Activated CD8-positive, alpha-beta memory T cell treated with anti-CD3 and anti-CD28 coated beads, Interleukin-2, amount 50 U/mL, for 1 hour (primary cell): ENCODE results near the gene ATAT1.
"Not testable (repeated sequence)": the region's sequence is repeated elsewhere in the genome, so short reads cannot be mapped to it uniquely, and the experiment has no call there.

Experiments used
- DNase-seq: peaks from one replicate; pipeline ENCODE4 v3.0.0-alpha.2; 2020; ENCODE audit errors: extremely low read depth

ATAT1 gene

DNA sequence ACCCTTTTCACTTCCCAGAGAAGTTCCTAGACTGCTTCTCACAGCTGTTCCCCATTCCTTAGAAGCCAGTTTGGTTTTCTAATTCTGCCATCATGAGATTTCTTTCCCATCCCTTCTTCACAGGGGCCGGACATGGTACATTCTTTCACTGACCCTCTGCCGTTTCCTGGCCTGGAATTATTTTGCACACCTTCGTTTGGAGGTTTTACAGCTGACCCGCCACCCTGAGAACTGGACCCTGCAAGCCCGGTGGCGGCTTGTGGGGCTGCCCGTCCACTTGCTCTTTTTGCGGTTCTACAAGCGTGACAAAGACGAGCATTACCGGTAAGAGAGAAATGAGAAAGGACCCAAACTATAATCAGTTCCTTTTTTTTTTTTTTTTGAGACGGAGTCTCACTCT lies 24.5 kb downstream of the ATAT1 start:
- no peak for DNase-seq

DNA sequence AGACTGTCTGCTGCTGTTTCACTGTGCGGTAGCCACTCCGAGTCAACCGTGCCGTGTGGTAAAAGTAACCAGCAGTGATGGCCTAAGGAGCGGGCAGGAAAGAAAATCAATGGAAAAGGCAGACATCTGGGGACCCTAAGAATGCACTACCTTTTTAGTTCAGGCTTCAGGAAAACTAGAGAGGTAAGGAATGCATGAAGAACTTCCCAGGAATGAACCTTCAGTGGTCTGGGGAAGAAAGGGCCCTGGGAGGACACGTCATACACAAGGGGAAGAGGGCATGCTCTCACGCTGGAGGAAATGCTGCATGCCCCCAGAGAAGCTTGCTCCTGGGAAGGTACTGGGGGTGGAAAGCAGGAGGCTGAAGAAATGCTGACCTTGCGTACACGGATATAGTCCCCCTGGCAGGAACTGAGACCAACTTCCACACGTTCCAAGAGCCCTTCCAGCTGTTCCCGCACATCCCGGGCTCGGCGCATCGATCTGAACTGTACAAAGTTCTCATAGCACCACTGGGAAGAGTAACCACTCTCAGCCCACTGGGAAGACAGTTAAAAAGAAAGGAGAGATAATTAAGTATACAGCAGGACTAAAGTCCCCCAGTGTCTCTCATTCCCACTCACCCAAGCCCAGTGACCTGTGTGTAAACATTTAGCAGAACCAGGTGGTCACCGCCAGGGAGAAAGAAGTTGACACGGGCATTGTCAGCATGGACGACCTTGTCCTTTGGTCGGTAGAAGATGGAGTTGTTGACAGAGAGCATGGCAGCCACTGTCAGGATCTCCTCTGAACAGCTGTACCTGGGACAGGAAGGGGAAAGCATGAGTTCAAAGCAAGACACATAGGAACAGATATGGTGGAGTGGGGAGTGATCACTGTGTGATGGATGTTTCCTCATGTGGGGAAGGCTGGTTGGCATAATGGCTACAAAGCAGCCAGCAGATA lies 28.4 kb downstream of the ATAT1 start:
- DNase-seq = no peak

DNA sequence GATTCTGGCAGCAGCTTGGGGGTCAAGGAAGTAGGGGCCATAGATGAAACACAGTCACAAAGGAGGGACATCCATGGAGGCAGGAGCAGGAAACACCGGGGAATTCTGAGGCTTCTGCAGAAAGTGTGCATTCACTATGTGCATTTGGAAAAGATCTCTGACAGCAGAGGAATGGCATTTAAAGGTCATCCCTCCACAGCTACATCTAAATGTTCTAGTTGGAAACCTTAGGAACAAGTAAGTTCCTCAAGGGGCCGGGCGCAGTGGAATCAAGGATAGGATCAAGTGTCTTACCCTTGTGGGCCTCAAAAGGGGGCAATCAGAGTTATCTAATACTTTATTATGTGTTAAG lies 29.0 kb downstream of the ATAT1 start:
- DNase-seq = no peak

DNA sequence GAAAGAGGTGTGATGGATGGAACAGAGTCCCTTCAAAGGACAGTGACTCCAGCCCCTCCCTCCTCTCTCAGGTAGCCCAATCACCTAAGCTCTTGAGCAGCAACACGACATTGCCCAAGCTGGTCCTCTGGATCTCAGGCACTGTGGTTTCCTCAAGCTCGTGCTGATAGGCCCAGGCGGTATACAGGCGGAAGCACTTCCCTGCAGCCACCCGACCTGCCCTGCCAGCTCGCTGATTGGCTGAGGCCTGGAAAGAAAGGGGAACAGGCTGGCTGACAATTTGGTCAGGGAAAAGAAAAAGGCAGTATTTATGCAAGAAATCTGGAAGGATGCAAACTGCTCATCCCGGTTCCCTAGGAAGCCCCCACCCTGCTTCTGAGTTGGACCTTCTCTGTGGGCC lies 29.8 kb downstream of the ATAT1 start:
- no peak for DNase-seq

DNA sequence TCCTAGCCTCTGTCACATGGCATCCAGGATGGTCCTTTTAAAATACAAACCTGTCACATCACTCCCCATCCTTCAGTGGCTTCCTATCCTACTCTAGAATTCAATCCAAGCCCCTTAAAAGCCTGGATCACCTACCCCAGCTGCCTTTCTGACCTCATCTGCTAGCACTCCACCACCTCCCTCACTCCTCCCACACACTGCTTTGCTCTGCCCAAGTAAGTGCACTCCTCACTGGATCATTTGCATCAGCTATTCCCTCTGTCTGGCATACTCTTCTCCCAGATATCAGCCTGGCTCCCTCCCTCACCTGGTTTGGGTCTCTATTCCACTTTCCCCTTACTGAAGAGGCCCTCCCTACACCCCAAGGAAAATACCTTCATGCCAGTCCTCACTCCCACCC lies 30.8 kb downstream of the ATAT1 start:
- no peak for DNase-seq

DNA sequence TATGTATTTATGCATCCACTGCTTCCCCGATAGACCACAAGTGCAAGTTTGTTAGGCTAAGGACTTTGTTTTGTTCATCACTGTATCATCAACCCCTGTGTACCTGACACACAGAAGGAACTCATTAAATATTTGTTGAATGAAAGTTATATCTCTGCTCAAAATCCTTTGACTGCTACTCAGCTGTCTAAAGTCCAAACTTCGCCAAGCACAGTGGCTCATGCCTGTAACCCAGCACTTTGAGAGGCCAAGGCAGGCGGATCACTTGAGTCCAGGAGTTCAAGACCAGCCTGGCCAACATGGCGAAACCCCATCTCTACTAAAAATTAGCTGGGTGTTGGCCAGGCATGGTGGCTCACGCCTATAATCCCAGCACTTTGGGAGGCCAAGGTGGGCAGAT lies 31.2 kb downstream of the ATAT1 start:
- not testable (repeated sequence) for DNase-seq

DNA sequence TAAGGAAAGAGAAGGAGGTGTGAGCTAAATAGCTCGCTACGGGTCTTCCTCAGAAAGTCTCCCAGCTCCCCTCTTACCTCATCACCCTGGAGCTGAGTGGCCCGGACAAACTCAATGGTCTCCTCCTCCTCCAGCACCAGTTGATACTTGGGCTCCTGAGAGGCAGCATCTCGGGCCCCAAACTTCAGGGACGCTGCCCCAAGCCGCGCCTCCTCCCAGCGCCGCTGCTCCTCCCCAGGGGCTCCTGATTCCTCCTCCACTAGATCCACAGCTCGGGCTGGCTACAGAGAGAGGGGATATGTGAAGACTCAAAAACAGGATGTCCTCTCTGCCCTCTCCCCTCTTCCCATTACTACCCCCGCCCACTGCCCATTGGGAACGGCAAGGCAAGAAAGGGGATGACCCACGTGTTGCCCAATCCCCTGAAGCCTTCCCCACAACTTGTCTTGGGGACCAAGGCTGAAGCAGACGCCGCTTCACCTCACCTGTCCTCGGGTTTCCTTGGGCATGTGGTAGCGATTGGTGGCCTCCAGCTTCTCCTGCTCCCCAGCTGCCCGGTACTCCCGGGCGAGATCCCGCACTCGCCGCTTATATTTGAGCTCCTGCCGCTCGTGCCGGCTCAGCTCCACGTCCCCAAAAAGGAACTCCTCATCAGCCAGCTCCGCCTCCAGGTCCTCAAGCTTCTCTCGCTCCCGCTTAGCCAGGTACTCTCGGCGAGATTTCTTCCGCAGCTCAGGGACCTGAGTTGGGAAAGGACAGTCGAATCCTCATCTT lies 38.5 kb downstream of the ATAT1 start:
- no peak for DNase-seq

DNA sequence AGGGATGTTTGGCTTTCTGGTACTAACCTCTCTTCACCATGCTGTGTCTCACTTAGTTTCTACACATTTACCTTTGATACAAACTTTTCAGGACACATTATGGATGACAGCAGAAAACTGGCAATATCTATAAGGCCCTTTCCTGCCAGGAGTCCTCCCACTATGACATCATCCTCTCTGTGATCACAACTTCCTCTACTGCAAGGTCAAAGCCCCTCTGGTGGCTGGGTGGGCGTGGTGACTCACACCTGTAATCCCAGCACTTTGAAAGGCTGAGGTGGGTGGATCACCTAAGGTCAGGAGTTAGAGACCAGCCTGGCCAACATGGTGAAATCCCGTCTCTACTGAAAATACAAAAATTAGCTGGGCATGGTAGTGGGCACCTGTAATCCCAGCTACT lies 39.6 kb downstream of the ATAT1 start:
- DNase-seq = not testable (repeated sequence)

DNA sequence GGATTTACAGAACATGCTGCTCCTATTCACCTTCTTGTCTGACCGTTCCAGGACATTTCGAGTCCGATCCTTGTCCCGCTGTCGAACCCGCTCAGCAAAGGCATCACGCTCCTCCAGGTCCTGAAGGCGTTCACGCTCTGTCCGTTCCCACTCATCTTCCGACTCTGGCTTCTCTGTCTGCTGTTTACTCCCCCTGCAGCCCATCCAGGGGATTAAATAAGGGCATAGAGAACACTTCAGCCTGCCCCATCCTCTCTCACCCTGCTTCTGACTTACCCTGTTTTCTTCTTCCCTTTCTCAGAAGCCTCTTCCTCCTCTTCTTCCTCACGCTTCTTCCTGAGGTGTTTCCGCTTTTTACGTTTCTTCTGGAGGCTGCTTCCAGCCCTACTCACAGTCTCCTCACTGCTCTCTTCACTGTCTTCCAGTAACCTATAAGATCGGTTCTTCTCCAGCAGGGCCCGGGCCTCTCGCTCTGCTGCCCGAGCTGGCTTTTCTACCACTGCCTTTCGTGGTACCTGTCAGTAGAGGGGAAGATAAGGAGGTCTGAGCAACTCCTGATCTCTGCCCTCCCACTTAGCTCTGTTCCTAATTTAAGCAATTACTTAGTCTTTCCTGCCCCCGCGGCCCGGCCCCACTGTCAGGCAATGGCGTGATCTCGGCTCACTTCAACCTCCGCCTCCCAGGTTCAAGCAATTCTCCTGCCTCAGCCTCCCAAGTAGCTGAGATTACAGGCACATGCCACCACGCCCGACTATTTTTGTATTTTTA lies 44.3 kb downstream of the ATAT1 start:
- DNase-seq = no peak

DNA sequence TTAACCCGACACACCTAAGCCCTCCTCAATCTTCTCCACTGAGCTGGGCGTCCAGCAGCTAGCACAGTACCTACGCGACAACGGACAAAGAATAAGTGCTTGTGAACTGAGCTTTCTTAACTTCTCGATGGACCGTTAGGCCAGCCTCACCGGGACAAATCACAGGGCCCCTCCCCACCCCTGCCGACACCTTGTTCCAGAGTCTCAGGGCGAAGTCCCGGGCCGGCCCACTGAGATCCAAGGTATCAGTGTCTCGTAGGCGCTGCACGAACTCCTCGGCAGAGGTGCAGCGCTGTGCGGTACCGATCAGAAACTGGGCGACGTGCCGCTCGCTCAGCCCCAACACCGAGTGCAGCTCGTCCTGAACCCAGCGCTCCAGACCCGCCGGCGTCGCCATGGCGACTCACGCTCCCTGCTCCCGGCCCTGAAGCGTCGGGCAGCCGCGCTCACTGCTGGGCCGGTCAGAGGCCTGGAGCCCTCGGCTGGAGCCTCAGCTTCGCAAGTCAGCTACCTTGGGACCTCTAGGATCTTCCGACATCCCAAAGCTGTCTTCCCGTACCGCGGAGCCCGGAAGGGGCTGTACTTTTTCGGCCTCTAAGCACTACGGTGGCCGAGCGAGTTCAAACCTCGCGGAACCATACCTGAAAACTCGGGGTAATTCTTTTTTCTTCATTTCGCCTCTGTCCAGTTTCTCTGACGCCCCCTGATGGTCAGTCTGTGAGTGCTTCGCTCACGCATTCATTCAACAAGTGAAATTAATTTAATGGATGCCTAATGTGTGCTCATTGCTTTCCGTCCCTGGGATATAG lies 46.0 kb downstream of the ATAT1 start, which contains the start of gene DHX16:
TSS of gene DHX16 (minus strand) at position 562 of the 809 bp plus-strand sequence. CDS start at position 397, 165 bp downstream.
- DNase-seq = peak; percentile 86

DNA sequence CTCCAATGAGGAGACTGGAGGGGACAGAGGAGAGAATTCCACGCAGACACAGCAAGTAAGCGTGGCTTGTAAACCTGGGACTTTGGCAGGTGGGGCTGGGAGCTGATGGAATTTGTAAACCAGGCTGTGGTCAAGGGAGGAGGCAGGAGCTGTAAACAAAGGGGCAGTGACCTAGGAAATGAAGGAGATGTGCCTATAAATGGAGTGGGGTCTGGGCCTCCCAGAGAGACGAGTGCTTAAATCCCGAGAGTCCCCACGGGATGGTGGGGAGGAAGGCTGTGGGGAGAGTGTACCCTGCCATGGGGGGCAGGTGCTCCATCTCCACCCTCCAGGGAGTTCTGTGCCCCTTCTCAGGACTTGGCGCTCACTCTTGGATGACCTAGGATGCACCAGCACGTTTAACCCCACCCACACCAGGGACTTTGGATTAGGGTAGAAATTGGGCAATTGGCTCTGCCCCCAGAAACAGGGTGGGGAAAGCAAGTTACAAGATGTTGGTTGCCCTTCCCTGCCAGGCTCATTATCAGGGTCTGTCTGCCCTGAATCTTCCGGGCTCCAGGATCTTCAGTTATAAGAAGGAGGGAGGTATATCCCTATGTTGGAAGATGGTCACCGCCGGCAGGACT lies 50.1 kb downstream of the ATAT1 start:
- DNase-seq = no peak

DNA sequence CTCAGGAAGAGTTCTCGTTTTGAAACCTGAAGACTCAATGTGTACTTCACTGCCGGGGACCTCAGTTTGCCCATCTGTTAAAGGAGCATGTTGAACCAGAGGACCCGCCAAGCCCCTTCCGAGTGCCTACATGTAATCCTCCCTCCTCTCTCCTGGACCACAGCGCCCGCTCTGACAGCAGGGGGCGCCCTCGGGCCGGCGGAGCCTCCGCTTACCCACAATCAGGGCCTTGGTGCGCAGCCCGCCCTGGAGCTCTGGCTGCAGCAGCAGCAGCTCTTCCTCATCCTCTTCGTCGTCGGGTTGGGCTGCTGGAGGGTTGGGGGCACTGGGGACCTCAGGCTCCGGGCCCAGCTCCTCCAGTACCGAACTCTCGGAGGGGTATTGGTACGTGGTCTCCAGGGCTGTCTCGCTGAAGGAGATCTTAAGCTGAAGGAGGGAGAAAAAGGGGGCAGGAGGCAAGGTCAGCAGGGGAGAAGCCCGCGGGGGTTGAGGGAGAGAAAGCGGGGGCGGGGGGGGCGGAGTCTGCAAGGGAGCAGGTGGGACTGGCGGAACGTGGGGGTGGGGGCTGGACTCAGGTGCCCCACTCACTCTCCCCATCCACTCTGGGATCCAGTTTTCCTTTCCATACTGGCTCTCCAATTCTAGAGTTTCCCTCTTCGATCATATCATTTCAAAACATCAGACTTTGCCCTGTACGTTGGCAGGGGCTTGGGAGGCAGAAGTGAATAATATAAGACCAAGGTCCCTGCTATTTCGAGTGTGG lies 52.5 kb downstream of the ATAT1 start:
- peak; percentile 77 for DNase-seq

DNA sequence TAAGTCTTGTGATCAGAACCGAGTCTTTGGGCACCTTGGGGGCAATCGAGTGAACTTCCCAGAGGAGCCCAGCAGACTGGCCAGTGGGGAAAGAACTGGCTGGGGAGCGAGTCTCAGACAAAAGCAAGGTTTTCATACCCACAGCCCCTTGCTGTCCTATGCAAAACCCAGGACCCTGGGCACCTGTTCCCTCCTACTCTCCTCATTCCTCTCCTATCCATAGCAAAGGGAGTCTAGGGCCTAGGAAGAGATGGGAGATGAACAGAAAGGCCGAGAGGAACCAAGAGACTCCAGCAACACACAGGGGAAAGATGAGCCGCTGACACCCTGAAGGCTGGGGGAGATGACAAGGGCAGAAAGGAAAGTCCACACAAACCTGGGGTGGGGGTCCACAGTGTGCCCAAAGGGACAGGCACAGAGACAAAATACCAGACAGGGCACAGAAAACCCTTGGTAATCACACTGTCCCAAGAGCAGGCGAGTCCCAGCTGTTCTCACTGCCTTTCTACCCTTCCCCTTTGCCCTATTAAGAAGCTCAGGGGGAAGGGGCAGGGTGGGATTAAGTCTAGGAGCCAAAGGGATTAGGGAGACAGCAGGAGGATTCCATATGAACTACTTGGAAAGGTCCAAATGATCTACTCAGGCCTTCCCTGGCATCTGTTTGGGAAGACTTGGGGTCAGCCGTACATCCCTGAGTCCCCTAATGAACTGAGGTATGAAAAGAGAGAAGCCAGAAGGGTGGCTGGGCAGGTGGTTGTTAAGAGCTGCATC lies 53.3 kb downstream of the ATAT1 start:
- no peak for DNase-seq

DNA sequence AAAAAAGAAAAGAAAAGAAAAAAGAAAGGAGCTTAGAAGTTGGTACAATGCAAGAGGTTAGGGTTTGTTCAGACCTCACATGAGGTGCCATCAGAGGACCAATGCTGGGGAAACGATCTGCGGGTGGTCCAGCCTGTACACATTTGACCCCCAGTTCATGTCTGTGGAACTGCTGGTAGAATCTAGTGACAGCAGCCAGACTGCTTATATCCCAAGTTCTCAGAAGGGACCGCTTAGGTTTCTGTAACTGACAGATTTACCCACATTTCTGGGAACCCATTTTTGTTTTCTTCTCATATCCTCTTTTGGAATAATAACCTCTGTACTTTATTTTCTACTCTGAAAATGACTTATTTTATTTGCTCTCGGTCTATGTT lies 55.1 kb downstream of the ATAT1 start:
- DNase-seq = no peak

DNA sequence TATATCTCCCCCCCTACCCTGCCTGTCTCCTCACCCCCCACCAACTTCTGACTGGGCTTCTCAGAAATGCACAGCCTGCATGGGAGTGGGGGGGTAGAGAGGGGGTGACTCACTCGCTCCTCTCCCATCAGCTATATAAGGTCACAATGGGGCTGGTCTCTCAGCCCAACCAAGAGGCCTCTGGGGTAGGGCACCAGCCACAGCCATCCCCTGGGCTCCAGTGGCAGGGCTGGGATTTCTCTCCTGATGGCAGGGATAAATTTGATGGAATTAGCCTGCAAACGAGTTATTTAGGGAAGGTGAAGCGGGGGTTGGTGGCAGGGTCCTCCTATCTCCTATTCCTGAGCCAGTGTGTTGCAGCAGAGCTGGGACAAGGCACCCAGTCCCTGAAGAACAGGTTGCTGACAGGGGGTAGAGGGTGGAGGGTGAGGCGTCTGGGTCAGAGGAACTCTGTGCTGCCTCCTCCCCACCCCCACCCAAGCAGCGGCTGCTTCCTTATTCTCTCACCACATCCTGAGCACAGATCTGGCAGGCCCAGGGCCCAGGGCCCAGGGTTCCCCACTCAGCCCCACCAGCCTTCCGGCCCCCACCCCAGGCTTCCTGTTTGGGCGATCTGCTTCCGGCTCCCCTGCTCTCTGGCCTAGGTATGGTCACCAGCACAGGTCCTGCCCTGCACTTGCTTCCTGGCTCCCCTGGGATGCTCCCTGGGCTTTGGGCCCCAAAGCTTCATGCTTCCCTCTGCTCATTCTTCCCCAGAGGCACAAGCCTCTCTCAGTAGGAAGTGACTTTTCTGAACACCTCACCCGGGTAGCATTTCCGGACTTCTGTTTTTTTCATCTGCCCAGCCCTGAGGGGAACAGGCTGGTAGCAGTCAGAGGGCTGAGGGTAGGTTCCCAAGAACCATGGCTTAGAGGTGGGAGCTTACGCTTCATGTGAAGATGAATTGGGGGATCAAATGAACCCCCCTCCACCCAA lies 55.8 kb downstream of the ATAT1 start:
- DNase-seq = peak; percentile 71

DNA sequence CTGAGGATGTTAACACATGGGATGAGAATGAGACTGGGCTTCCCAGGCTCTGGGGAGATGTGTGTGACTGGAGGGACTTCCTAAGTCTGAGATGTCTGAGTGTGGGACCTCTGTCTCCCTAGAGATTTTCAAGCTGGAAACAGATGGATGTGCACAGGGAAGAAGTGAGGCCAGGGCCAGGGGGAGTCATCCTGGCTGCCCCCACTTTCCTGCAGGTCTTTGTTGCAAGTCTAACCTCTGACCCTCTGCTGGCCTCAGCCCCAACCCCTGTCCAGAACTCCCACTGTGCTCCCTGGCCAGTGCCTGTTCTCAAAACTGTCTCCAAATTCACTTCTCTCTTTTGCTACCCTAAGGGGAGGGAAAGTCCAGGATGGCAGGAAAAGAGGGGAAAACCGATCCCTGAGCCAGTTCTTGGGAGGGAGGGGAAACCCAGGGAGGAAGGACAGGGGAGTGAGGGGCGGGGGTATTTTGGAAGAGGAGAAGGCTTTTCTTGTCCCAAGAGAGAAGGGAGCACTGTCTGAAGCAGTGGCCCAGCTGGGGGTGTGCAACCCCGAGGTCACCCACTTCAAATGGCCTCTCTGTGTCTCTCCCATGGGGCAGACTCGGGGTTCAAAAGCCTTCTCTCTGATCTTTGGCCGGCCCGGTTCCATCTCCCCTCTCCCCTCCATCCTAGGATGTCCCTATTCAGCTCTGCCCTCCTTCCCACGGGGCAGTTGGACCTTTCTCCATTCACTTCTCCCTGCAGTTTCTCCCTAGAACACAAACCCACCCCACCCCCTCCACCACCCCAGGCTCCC lies 56.7 kb downstream of the ATAT1 start:
- no peak for DNase-seq

DNA sequence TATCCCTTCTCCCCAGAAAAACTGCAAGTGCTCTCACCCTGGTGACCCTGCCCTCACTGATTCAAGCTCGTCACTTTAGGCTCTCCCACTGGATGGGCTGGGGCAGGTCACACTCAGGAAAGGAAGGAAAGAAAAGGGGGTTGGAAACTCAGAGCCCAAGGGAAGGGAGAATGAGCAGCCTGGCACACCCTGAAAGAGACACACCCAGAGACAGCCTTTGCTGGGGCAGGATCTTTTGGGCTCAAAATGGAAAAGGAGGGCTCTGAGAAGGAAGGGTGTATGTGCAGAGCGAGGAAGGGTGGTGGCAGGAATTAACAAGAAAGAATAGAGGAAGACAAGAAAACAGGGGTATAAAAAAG lies 57.3 kb downstream of the ATAT1 start:
- no peak for DNase-seq
